ENCODE measurements around the gene DNM2. TPM values are rescaled to one million over a fixed set of nuclear protein-coding genes. Genes with fewer than 3 reads are reported as not detected.

DNM2 gene
- total and polyA plus RNA-seq, 2 donors (not counting 1 experiment from before 2014, with no cell fraction given) = 42.6 to 76.8 TPM

GRCh38 chr19:10780368-10780767, 62.5 kb downstream of the DNM2 start:
- H4K20me1 ChIP-seq (ENCODE audit: control insufficient read depth, extremely low read depth, insufficient read depth, low read length) = no peaks in the 10 kb centered on the region
- H3K36me3 ChIP-seq (ENCODE audit: control insufficient read depth, insufficient read depth, low read length) = peaks cover 20% of the 10 kb centered on the region
- peaks cover 3% of the 10 kb centered on the region for H3K4me1 ChIP-seq (ENCODE audit: control insufficient read depth, extremely low read depth, insufficient read depth, low read length)
- no peak overlapping the region for H3K4me2 ChIP-seq (ENCODE audit: extremely low read depth, insufficient read depth, low read length)
- no peaks in the 10 kb centered on the region for H3K27me3 ChIP-seq (ENCODE audit: control insufficient read depth, insufficient read depth, low read length)
- no peak overlapping the region for H2AFZ ChIP-seq (ENCODE audit: low read length)
- peak; percentile 72 to 84 for DNase-seq (ENCODE audit: low read depth in 2 of 2)
- H3K9ac ChIP-seq (ENCODE audit: insufficient read depth, low read length) = peak overlapping the region; percentile 4
- H3K79me2 ChIP-seq (ENCODE audit: control insufficient read depth, insufficient read depth, low read length) = no peaks in the 10 kb centered on the region
- no peak for TF ChIP-seq EZH2 (IDR thresholded peaks at IDR 0.05; ENCODE audit: low read length, missing control alignments)
- TF ChIP-seq CTCF (conservative IDR thresholded peaks at IDR 0.05 in 1 of 2, IDR thresholded peaks at IDR 0.05 in 1 of 2; ENCODE audit: low read depth in 1 of 2, low read length in 2 of 2) = no peak
- H3K4me3 ChIP-seq (replicated peaks in 1 of 4; ENCODE audit: control extremely low read depth in 1 of 4, insufficient read depth in 1 of 4, low read depth in 3 of 4, low read length in 4 of 4) = no peak overlapping the region
- peak overlapping the region; percentile 57 for H3K27ac ChIP-seq (ENCODE audit: insufficient read depth, low read length)
- H3K9me3 ChIP-seq (ENCODE audit: control insufficient read depth, insufficient read depth, low read depth, low read length) = no peaks in the 10 kb centered on the region

GRCh38 chr19:10782795-10783194, 64.9 kb downstream of the DNM2 start:
- Histone ChIP-seq H2AFZ (ENCODE audit: low read length) (no peak overlapping the region), H3K27me3 (ENCODE audit: control insufficient read depth, insufficient read depth, low read length) (no peaks in the 10 kb centered on the region), H3K4me1 (ENCODE audit: control insufficient read depth, extremely low read depth, insufficient read depth, low read length) (peaks cover 3% of the 10 kb centered on the region), H3K9ac (ENCODE audit: insufficient read depth, low read length) (no peak overlapping the region), H3K36me3 (ENCODE audit: control insufficient read depth, insufficient read depth, low read length) (peaks cover 26% of the 10 kb centered on the region), H3K4me2 (ENCODE audit: extremely low read depth, insufficient read depth, low read length) (no peak overlapping the region), H3K4me3 (replicated peaks in 1 of 4; ENCODE audit: control extremely low read depth in 1 of 4, insufficient read depth in 1 of 4, low read depth in 3 of 4, low read length in 4 of 4) (no peak overlapping the region), H4K20me1 (ENCODE audit: control insufficient read depth, extremely low read depth, insufficient read depth, low read length) (no peaks in the 10 kb centered on the region), H3K79me2 (ENCODE audit: control insufficient read depth, insufficient read depth, low read length) (no peaks in the 10 kb centered on the region), H3K9me3 (ENCODE audit: control insufficient read depth, insufficient read depth, low read depth, low read length) (no peaks in the 10 kb centered on the region), H3K27ac (ENCODE audit: insufficient read depth, low read length) (no peak overlapping the region)
- DNase-seq (ENCODE audit: low read depth in 2 of 2) = no peak
- TF ChIP-seq EZH2 (IDR thresholded peaks at IDR 0.05; ENCODE audit: low read length, missing control alignments) = no peak
- no peak for TF ChIP-seq CTCF (conservative IDR thresholded peaks at IDR 0.05 in 1 of 2, IDR thresholded peaks at IDR 0.05 in 1 of 2; ENCODE audit: low read depth in 1 of 2, low read length in 2 of 2)

- Histone ChIP-seq H3K27me3 (ENCODE audit: control insufficient read depth, insufficient read depth, low read length) (no peaks in the 10 kb centered on the region), H3K9ac (ENCODE audit: insufficient read depth, low read length) (no peak overlapping the region), H3K9me3 (ENCODE audit: control insufficient read depth, insufficient read depth, low read depth, low read length) (no peaks in the 10 kb centered on the region), H3K4me2 (ENCODE audit: extremely low read depth, insufficient read depth, low read length) (no peak overlapping the region), H3K27ac (ENCODE audit: insufficient read depth, low read length) (no peak overlapping the region), H3K4me3 (replicated peaks in 1 of 4; ENCODE audit: control extremely low read depth in 1 of 4, insufficient read depth in 1 of 4, low read depth in 3 of 4, low read length in 4 of 4) (no peak overlapping the region), H3K4me1 (ENCODE audit: control insufficient read depth, extremely low read depth, insufficient read depth, low read length) (peaks cover 3% of the 10 kb centered on the region), H4K20me1 (ENCODE audit: control insufficient read depth, extremely low read depth, insufficient read depth, low read length) (no peaks in the 10 kb centered on the region), H3K36me3 (ENCODE audit: control insufficient read depth, insufficient read depth, low read length) (peaks cover 28% of the 10 kb centered on the region), H3K79me2 (ENCODE audit: control insufficient read depth, insufficient read depth, low read length) (no peaks in the 10 kb centered on the region), H2AFZ (ENCODE audit: low read length) (no peak overlapping the region)
- DNase-seq (ENCODE audit: low read depth in 2 of 2) = no peak
- no peak for TF ChIP-seq CTCF (conservative IDR thresholded peaks at IDR 0.05 in 1 of 2, IDR thresholded peaks at IDR 0.05 in 1 of 2; ENCODE audit: low read depth in 1 of 2, low read length in 2 of 2)
- no peak for TF ChIP-seq EZH2 (IDR thresholded peaks at IDR 0.05; ENCODE audit: low read length, missing control alignments)
Measured at GRCh38 chr19:10784257-10784656, 66.4 kb downstream of the DNM2 start.

Data from fibroblast of lung (primary cell).